Measurements from ENCODE around the gene NUDT19.

DNA sequence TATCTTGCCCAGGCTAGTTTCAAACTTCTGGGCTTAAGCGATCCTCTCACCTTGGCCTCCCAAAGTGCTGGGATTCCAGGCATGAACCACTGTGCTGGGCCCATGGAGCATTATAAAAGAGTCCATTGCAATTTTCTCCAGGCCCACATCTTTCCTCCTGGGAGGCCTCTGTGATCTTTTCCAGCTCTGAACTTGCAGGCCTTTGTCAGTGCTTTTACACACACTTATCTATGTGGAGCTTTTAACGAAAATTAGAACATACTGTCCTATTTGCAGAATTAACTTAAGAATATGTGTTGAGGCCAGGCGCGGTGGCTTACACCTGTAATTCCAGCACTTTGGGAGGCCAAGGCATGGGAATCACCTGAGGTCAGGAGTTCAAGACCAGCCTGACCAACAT, 51.8 kb downstream of the NUDT19 start:
- TF ChIP-seq CTCF (IDR thresholded peaks at IDR 0.05): no peak
- no peak for TF ChIP-seq POLR2A (IDR thresholded peaks at IDR 0.05)
